Endothelial cell of umbilical vein (primary cell): ENCODE data around the gene SIGLEC10. TPM values are rescaled to one million over a fixed set of nuclear protein-coding genes. Genes with fewer than 3 reads are reported as not detected.

Experiments
- BruUV-seq: library from RNA; stranded (reverse); fragments of 400-500 nt; replicated peaks from 2 replicates; lab custom pipeline; 2021; lab: Mats Ljungman, UMichigan
- CTCF ChIA-PET: fragments of 300-600, 350-600 bp; sonication (Branson Sonifier 250); formaldehyde crosslinking; loops from one replicate; lab custom pipeline; 2021; ENCODE audit warnings: antibody characterized with exemption, inconsistent platforms; lab: Charles Lee
- POLR2A ChIA-PET: fragments of 300-600, 350-600 bp; sonication (Branson Sonifier 250); formaldehyde crosslinking; loops from one replicate; lab custom pipeline; 2021; ENCODE audit warnings: antibody characterized with exemption, inconsistent platforms; lab: Charles Lee
- DNase-seq: peaks from one replicate; pipeline ENCODE4 v3.0.0-alpha.2; 2011; ENCODE audit warnings: low read depth, low spot score
- FAIRE-seq: peaks from 2 replicates; lab custom pipeline; 2011; peaks lifted over from hg19 to GRCh38; lab: Jason Lieb, UNC
- H2AFZ ChIP-seq: 2 replicates; pipeline ENCODE4 v1.6.0; 2012; ENCODE audit warnings: low read depth, low read length, control low read depth, inconsistent platforms
- H3K27ac ChIP-seq: 2 replicates; pipeline ENCODE4 v1.5.1; 2011; ENCODE audit warnings: low read depth, mild to moderate bottlenecking, control low read depth, low read length, moderate library complexity; ENCODE audit not compliant: insufficient read depth
- H3K27me3 ChIP-seq, 2 experiments: 2 replicates each; pipeline versions ENCODE4 v1.6.0 to v1.6.1; 2011; ENCODE audit warnings: low read length in 2 of 2, mixed read lengths in 1 of 2; ENCODE audit not compliant: control insufficient read depth in 2 of 2, insufficient read depth in 2 of 2
- H3K36me3 ChIP-seq, 2 experiments: 2 replicates in 1 of 2; 3 replicates in 1 of 2; pipeline ENCODE4 v1.5.1; 2011; ENCODE audit warnings: low read length in 2 of 2, mild to moderate bottlenecking in 1 of 2, moderate library complexity in 1 of 2; ENCODE audit not compliant: control insufficient read depth in 2 of 2, insufficient read depth in 2 of 2; ENCODE audit errors: extremely low read depth in 1 of 2
- H3K4me1 ChIP-seq: 3 replicates; pipeline ENCODE4 v1.5.1; 2011; ENCODE audit warnings: mild to moderate bottlenecking, low read length; ENCODE audit not compliant: control insufficient read depth, insufficient read depth; ENCODE audit errors: extremely low read depth
- H3K4me2 ChIP-seq: 2 replicates; pipeline ENCODE4 v1.6.1; 2011; ENCODE audit warnings: low read length, control low read depth, mixed read lengths; ENCODE audit not compliant: insufficient read depth
- H3K4me3 ChIP-seq, 3 experiments: fragments of 200-600 bp in 1 of 3; sonication (generic), shearing (Covaris generic) in 1 of 3; replicated peaks in 1 of 3; 2 replicates each; pipeline ENCODE4 v1.5.1; 2011 to 2016; ENCODE audit warnings: control low read depth in 3 of 3, low read length in 3 of 3, mild to moderate bottlenecking in 2 of 3, inconsistent platforms in 1 of 3, low read depth in 1 of 3, moderate library complexity in 1 of 3; ENCODE audit not compliant: insufficient read depth in 1 of 3
- H3K79me2 ChIP-seq: 2 replicates; pipeline ENCODE4 v1.6.0; 2012; ENCODE audit warnings: low read length, inconsistent platforms; ENCODE audit not compliant: control insufficient read depth, insufficient read depth
- H3K9ac ChIP-seq: replicated peaks from 2 replicates; pipeline ENCODE3; 2011; ENCODE audit warnings: low read length, control low read depth; ENCODE audit not compliant: insufficient read depth; ENCODE audit errors: extremely low read depth
- H3K9me1 ChIP-seq: replicated peaks from 3 replicates; pipeline ENCODE4 v1.6.0; 2011; ENCODE audit warnings: mild to moderate bottlenecking, low read length; ENCODE audit not compliant: control insufficient read depth, insufficient read depth; ENCODE audit errors: extremely low read depth
- H3K9me3 ChIP-seq: replicated peaks from 2 replicates; pipeline ENCODE4 v1.5.1; 2012; ENCODE audit warnings: low read length, inconsistent platforms; ENCODE audit not compliant: control insufficient read depth, insufficient read depth
- H4K20me1 ChIP-seq: replicated peaks from 2 replicates; pipeline ENCODE3; 2011; ENCODE audit warnings: mild to moderate bottlenecking, low read length; ENCODE audit not compliant: control insufficient read depth, insufficient read depth; ENCODE audit errors: extremely low read depth
- EZH2 ChIP-seq: IDR thresholded peaks from 2 replicates; pipeline ENCODE4 v1.6.1; 2012; ENCODE audit warnings: borderline replicate concordance, low read depth, mild to moderate bottlenecking, moderate library complexity, low read length, inconsistent platforms; ENCODE audit not compliant: severe bottlenecking
- FOS ChIP-seq: IDR thresholded peaks from 2 replicates; pipeline ENCODE4 v1.6.1; 2011; ENCODE audit warnings: mild to moderate bottlenecking, low read length, moderate library complexity, borderline replicate concordance; ENCODE audit not compliant: insufficient read depth
- GATA2 ChIP-seq: IDR thresholded peaks from 2 replicates; pipeline ENCODE4 v1.7.0; 2011; ENCODE audit warnings: low read depth, mild to moderate bottlenecking, moderate library complexity, mixed read lengths, low read length; ENCODE audit not compliant: insufficient read length, insufficient read depth
- JUN ChIP-seq: IDR thresholded peaks from 2 replicates; pipeline ENCODE4 v1.6.1; 2011; ENCODE audit warnings: borderline replicate concordance, low read depth; ENCODE audit not compliant: insufficient read length, insufficient read depth
- MYC ChIP-seq: IDR thresholded peaks from one replicate; pipeline ENCODE4 v1.6.1; 2011; ENCODE audit warnings: mild to moderate bottlenecking, low read depth, low read length
- POLR2A ChIP-seq: IDR thresholded peaks from 2 replicates; pipeline ENCODE4 v1.6.1; 2012; ENCODE audit warnings: low read depth, mild to moderate bottlenecking, control low read depth, low read length
- POLR2AphosphoS5 ChIP-seq: IDR thresholded peaks from 2 replicates; pipeline ENCODE4 v1.6.1; 2012; ENCODE audit warnings: low read depth, mild to moderate bottlenecking, control low read depth, low read length, moderate library complexity; ENCODE audit not compliant: insufficient read depth
- dilution Hi-C: fragments of 300-500 bp; cut with MboI; formaldehyde crosslinking; loops from one replicate; pipeline ENCODE4 v1.15.0; 2019; ENCODE audit warnings: low sequenced_read_pairs; ENCODE audit not compliant: extremely low pct_ligation_motif_present
- intact Hi-C: fragments of 100-400 bp; cut with micrococcal nuclease; formaldehyde crosslinking; loops from one replicate; pipeline ENCODE4 v1.10.0; 2022
- polyA plus RNA-seq, 4 experiments: library from polyadenylated mRNA; depleted of rRNA in 3 of 4; stranded (reverse) in 3 of 4; unstranded in 1 of 4; fragments of >200 nt; gene quantifications; 2 replicates each; pipeline versions ENCODE4 v1.2.1 to v1.2.3, GENCODE V29; 2011 to 2012; ENCODE audit warnings: missing spikeins in 1 of 4
- total RNA-seq: library from RNA; stranded (reverse); gene quantifications from 2 replicates; pipeline ENCODE4 v1.2.3, GENCODE V29; 2021
- TF ChIP-seq, protein P1 (sequence below), 2 donors: IDR thresholded peaks; 1 replicate in 1 of 2; 2 replicates in 1 of 2; pipeline ENCODE4 v1.5.1; 2011; ENCODE audit warnings: low read length in 2 of 2, mild to moderate bottlenecking in 2 of 2, moderate library complexity in 2 of 2, control low read depth in 1 of 2, inconsistent platforms in 1 of 2, low read depth in 1 of 2; ENCODE audit not compliant: insufficient read depth in 1 of 2; ENCODE audit errors: extremely low read depth in 1 of 2
- TF ChIP-seq, protein P2 (sequence below): IDR thresholded peaks from 2 replicates; pipeline ENCODE4 v1.6.1; 2011; ENCODE audit not compliant: insufficient read depth, insufficient read length

SIGLEC10 gene
- total and polyA plus RNA-seq, 2 donors (not counting 3 experiments of a cell fraction or from before 2014, with no cell fraction given), result not detected

DNA sequence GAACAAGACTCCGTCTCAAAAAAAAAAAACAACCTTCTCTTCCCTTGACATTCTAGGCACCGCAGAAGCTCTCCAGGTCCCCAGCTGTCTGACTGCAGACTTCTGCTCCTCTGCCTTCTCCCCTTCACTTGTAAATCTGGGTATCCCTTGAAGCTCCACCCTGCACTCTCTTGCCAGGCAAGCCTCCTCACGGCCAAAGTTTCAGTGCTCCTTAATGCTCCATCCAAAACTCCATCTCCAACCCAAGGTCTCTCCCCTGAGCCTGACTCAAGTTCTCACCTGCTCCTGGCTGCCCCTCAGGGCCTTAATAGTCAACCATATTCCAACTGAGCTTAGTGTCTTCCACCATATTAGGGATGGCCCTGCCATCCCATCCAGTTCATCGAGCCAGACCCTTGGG lies 47.2 kb downstream of the SIGLEC10 start:
- Histone ChIP-seq H3K27ac (no peak overlapping the region), H3K9me3 (no peaks in the 10 kb centered on the region), H3K36me3 (no peaks in the 10 kb centered on the region), H3K9me1 (no peaks in the 10 kb centered on the region), H3K27me3 (no peaks in the 10 kb centered on the region), H3K4me1 (peaks cover 11% of the 10 kb centered on the region), H3K4me3 (no peak overlapping the region), H3K9ac (no peak overlapping the region), H3K79me2 (peaks cover 5% of the 10 kb centered on the region), H3K4me2 (no peak overlapping the region), H4K20me1 (no peaks in the 10 kb centered on the region), H2AFZ (no peak overlapping the region)
- intact Hi-C loops, result no loop called here
- DNase-seq (no peak), FAIRE-seq (no peak)
- ChIA-PET CTCF (no interaction called here), POLR2A (no interaction called here)
- dilution Hi-C loops, result no loop called here
- no TSS peak for BruUV-seq
- TF ChIP-seq, protein P1, sequence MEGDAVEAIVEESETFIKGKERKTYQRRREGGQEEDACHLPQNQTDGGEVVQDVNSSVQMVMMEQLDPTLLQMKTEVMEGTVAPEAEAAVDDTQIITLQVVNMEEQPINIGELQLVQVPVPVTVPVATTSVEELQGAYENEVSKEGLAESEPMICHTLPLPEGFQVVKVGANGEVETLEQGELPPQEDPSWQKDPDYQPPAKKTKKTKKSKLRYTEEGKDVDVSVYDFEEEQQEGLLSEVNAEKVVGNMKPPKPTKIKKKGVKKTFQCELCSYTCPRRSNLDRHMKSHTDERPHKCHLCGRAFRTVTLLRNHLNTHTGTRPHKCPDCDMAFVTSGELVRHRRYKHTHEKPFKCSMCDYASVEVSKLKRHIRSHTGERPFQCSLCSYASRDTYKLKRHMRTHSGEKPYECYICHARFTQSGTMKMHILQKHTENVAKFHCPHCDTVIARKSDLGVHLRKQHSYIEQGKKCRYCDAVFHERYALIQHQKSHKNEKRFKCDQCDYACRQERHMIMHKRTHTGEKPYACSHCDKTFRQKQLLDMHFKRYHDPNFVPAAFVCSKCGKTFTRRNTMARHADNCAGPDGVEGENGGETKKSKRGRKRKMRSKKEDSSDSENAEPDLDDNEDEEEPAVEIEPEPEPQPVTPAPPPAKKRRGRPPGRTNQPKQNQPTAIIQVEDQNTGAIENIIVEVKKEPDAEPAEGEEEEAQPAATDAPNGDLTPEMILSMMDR (IDR thresholded peaks at IDR 0.05; ENCODE audit: extremely low read depth in 1 of 2, insufficient read depth in 1 of 2, low read depth in 1 of 2, low read length in 2 of 2), result no peak
- no peak for TF ChIP-seq EZH2
- no peak for TF ChIP-seq POLR2AphosphoS5
- no peak for TF ChIP-seq GATA2
- TF ChIP-seq POLR2A, result no peak
- TF ChIP-seq MYC, result no peak
- TF ChIP-seq, protein P2, sequence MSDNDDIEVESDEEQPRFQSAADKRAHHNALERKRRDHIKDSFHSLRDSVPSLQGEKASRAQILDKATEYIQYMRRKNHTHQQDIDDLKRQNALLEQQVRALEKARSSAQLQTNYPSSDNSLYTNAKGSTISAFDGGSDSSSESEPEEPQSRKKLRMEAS, result no peak
- no peak for TF ChIP-seq FOS
- TF ChIP-seq JUN, result no peak
